DND-41 (cell line): Measurements from ENCODE around the gene VPS8.
"Not testable (repeated sequence)": the region's sequence is repeated elsewhere in the genome, so short reads cannot be mapped to it uniquely, and the experiment has no call there.

ENCODE experiments used
- ATAC-seq: fragments of 200-7000 bp; cut with Tn5 transposase; 3 replicates; pipeline ENCODE4 v1.9.1; 2021; ENCODE audit warnings: low read depth; ENCODE audit not compliant: insufficient read depth
- DNase-seq: peaks from one replicate; pipeline ENCODE4 v3.0.0-alpha.2; 2020
- H2AFZ ChIP-seq: 2 replicates; pipeline ENCODE4 v1.6.0; 2012; ENCODE audit warnings: low read depth, low read length
- H3K27ac ChIP-seq: 2 replicates; pipeline ENCODE4 v1.5.1; 2012; ENCODE audit warnings: low read length, inconsistent platforms
- H3K27me3 ChIP-seq: fragments of 200-600 bp; sonication (generic); 2 replicates; pipeline ENCODE4 v1.6.0; 2012; ENCODE audit warnings: low read length, mild to moderate bottlenecking, inconsistent platforms; ENCODE audit not compliant: insufficient read depth, poor library complexity
- H3K36me3 ChIP-seq: 2 replicates; pipeline ENCODE4 v1.5.1; 2012; ENCODE audit warnings: low read length, inconsistent platforms; ENCODE audit not compliant: insufficient read depth
- H3K4me1 ChIP-seq: 2 replicates; pipeline ENCODE4 v1.5.1; 2012; ENCODE audit warnings: mild to moderate bottlenecking, low read length; ENCODE audit not compliant: insufficient read depth
- H3K4me2 ChIP-seq: 2 replicates; pipeline ENCODE4 v1.6.0; 2012; ENCODE audit warnings: mild to moderate bottlenecking, moderate library complexity, low read length, inconsistent platforms; ENCODE audit not compliant: insufficient read depth
- H3K4me3 ChIP-seq, 2 experiments: fragments of 200-600 bp in 1 of 2; shearing (Covaris generic) in 1 of 2; 2 replicates each; pipeline ENCODE4 v1.5.1; 2012 to 2016; ENCODE audit warnings: inconsistent platforms in 2 of 2, low read length in 2 of 2, mild to moderate bottlenecking in 2 of 2, low read depth in 1 of 2, moderate library complexity in 1 of 2
- H3K79me2 ChIP-seq: 2 replicates; pipeline ENCODE4 v1.6.0; 2012; ENCODE audit warnings: low read length, inconsistent platforms; ENCODE audit not compliant: insufficient read depth
- H3K9ac ChIP-seq: 2 replicates; pipeline ENCODE4 v1.6.0; 2012; ENCODE audit warnings: low read depth, mild to moderate bottlenecking, inconsistent platforms, low read length, moderate library complexity
- H3K9me3 ChIP-seq: 2 replicates; pipeline ENCODE4 v1.5.1; 2012; ENCODE audit warnings: low read length, moderate library complexity, mild to moderate bottlenecking, inconsistent platforms; ENCODE audit not compliant: insufficient read depth, severe bottlenecking
- H4K20me1 ChIP-seq: 2 replicates; pipeline ENCODE4 v1.6.0; 2012; ENCODE audit warnings: low read length; ENCODE audit not compliant: insufficient read depth
- EZH2 ChIP-seq: IDR thresholded peaks from 3 replicates; pipeline ENCODE4 v1.6.1; 2012; ENCODE audit warnings: borderline replicate concordance, low read depth, mild to moderate bottlenecking, moderate library complexity, low read length, inconsistent platforms; ENCODE audit not compliant: severe bottlenecking
- TF ChIP-seq, protein P1 (sequence below): IDR thresholded peaks from 2 replicates; pipeline ENCODE4 v1.5.1; 2012; ENCODE audit warnings: borderline replicate concordance, low read length, moderate library complexity, mild to moderate bottlenecking; ENCODE audit not compliant: poor library complexity, severe bottlenecking; ENCODE audit errors: extremely low read depth

The VPS8 gene

DNA sequence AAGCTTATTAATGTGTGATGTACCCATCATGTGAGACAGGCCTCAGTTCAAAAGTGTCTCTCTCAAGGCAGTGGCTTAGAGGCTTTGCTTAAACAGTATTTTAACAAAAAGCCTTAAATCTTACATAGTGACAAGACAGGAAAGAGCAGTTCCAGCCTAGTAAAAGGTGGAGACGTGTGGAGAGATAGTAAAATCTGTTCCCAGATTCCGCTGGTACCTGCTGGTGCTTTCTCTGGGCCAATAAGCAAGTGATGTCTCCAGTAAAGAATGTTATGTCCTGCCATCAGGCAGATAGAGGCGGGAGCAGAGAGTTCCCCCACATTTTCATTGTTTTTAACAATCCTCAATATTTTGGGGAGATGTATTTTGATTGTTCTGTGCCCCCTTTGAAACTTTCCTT is 135.0 kb downstream of the VPS8 start:
- H3K9me3 ChIP-seq: no peaks in the 10 kb centered on the region
- no peaks in the 10 kb centered on the region for H3K79me2 ChIP-seq
- ATAC-seq: no peak
- no peak overlapping the region for H2AFZ ChIP-seq
- peaks cover 8% of the 10 kb centered on the region; the same call in 1 of the 2 replicates for H3K36me3 ChIP-seq
- no peaks in the 10 kb centered on the region for H4K20me1 ChIP-seq
- H3K4me3 ChIP-seq: no peak overlapping the region
- H3K4me1 ChIP-seq: no peaks in the 10 kb centered on the region
- H3K27me3 ChIP-seq: no peaks in the 10 kb centered on the region
- TF ChIP-seq, protein P1, sequence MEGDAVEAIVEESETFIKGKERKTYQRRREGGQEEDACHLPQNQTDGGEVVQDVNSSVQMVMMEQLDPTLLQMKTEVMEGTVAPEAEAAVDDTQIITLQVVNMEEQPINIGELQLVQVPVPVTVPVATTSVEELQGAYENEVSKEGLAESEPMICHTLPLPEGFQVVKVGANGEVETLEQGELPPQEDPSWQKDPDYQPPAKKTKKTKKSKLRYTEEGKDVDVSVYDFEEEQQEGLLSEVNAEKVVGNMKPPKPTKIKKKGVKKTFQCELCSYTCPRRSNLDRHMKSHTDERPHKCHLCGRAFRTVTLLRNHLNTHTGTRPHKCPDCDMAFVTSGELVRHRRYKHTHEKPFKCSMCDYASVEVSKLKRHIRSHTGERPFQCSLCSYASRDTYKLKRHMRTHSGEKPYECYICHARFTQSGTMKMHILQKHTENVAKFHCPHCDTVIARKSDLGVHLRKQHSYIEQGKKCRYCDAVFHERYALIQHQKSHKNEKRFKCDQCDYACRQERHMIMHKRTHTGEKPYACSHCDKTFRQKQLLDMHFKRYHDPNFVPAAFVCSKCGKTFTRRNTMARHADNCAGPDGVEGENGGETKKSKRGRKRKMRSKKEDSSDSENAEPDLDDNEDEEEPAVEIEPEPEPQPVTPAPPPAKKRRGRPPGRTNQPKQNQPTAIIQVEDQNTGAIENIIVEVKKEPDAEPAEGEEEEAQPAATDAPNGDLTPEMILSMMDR: no peak
- TF ChIP-seq EZH2: no peak
- H3K27ac ChIP-seq: no peak overlapping the region
- DNase-seq: no peak
- H3K4me2 ChIP-seq: no peak overlapping the region
- H3K9ac ChIP-seq: no peak overlapping the region

DNA sequence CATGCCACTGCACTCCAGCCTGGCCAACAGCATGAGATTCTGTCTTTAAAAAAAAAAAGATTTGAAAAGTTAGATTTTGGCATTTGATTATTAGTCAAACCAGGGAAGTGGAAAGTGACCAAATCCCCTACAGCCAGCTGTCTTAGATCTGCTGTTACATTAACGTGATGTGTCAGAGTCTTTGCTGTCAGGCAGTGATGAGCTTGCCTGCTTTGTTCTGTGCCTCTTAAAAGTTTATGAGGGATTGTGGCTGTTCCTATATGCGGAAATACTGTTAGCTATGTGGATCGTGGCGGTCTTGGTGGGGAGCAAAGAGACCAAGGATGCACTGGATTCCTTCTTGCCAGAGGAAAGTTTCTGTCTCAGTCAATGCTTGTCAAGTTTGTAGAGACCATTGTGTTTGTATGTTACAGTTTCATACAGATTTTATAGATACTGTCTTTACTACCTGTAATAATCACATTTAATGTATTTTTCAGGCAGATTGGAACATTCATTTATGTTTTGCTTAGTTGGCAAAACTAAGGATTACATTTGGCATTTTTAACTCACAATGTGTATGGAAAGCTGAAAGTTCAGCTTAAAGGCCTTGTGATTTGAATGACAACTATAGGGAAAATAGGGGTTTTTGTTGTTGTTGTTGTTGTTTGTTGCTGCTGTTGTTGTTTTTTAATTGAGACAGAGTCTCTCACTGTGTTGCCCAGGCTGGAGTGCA is 137.4 kb downstream of the VPS8 start:
- no peak for TF ChIP-seq EZH2
- TF ChIP-seq, protein P1: no peak
- Histone ChIP-seq H3K9me3 (no peaks in the 10 kb centered on the region), H3K27ac (no peak overlapping the region), H3K4me3 (no peak overlapping the region), H3K79me2 (no peaks in the 10 kb centered on the region), H3K4me2 (no peak overlapping the region), H3K36me3 (peaks cover 6% of the 10 kb centered on the region; the same call in 1 of the 2 replicates), H3K9ac (no peak overlapping the region), H3K4me1 (no peaks in the 10 kb centered on the region), H3K27me3 (no peaks in the 10 kb centered on the region), H2AFZ (no peak overlapping the region), H4K20me1 (no peaks in the 10 kb centered on the region)
- DNase-seq (no peak), ATAC-seq (no peak)

DNA sequence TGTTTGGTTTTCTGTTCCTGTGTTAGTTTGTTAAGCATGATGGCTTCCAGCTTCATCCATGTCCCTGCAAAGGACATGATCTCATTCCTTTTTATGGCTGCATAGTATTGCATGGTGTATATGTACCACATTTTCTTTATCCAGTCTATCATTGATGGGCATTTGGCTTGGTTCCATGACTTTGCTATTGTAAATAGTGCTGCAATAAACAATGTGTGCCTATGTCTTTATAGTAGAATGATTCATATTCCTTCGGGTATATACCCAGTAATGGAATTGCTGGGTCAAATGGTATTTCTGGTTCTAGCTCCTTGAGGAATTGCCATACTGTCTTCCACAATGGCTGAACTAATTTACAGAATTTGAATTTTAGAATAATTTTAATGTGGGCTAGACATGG is 138.8 kb downstream of the VPS8 start:
- ATAC-seq, H3K27ac ChIP-seq, H3K9me3 ChIP-seq, H3K36me3 ChIP-seq, H3K4me2 ChIP-seq, H3K79me2 ChIP-seq, H3K4me3 ChIP-seq, H3K4me1 ChIP-seq, H3K9ac ChIP-seq, DNase-seq, H4K20me1 ChIP-seq, H3K27me3 ChIP-seq, H2AFZ ChIP-seq: not testable (repeated sequence)

DNA sequence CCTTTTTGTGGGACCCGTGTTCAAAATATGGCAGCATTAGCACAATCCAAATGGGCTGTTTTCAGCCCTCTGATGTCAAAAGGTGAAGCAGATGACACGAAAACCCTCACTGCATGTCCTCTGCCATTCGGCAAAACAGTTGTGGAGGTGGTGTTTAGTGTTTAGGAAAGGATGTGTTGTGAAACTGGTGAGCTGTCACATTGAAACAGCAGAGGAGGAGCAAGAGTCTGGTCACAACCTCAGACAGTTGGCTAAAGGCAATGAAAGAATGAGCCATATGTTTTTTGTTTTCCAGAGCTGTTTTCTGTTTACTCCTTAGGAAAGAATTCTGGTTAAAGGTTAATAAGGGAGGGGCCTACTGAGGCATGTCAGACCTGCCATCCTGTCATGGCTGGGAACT is 140.7 kb downstream of the VPS8 start:
- H3K4me1 ChIP-seq: no peaks in the 10 kb centered on the region
- no peaks in the 10 kb centered on the region for H4K20me1 ChIP-seq
- no peak for DNase-seq
- no peak for ATAC-seq
- no peak overlapping the region for H3K9ac ChIP-seq
- H3K79me2 ChIP-seq: no peaks in the 10 kb centered on the region
- H3K4me2 ChIP-seq: no peak overlapping the region
- no peak overlapping the region for H3K27ac ChIP-seq
- TF ChIP-seq, protein P1: no peak
- no peak for TF ChIP-seq EZH2
- H3K4me3 ChIP-seq: no peak overlapping the region
- H3K27me3 ChIP-seq: no peaks in the 10 kb centered on the region
- H3K9me3 ChIP-seq: no peaks in the 10 kb centered on the region
- H3K36me3 ChIP-seq: peaks cover 3% of the 10 kb centered on the region; the same call in 1 of the 2 replicates
- H2AFZ ChIP-seq: no peak overlapping the region
